WTC11 (cell line): Measurements from ENCODE around the gene TTLL4. TPM values are rescaled to one million over a fixed set of nuclear protein-coding genes. Genes with fewer than 3 reads are reported as not detected.

Experiments
- ATAC-seq: fragments of 200-7000 bp; cut with Tn5 transposase; 2 replicates; pipeline ENCODE4 v1.10.0; 2021; ENCODE audit warnings: mild to moderate bottlenecking, moderate library complexity
- CTCF ChIA-PET: fragments of 300-600 bp; sonication (Branson Sonifier 250); formaldehyde crosslinking; loops from one replicate; lab custom pipeline; 2021; ENCODE audit warnings: antibody characterized with exemption; lab: Charles Lee
- POLR2A ChIA-PET: fragments of 350-600 bp; sonication (Branson Sonifier 250); formaldehyde crosslinking; loops from one replicate; lab custom pipeline; 2021; ENCODE audit warnings: antibody characterized with exemption; lab: Charles Lee
- DNase-seq: peaks from one replicate; pipeline ENCODE4 v3.0.0; 2021; ENCODE audit warnings: low spot score
- H3K27ac Mint-ChIP-seq: 2 replicates; pipeline ENCODE4 v1.8.0; 2021; ENCODE audit warnings: mixed read lengths
- H3K27me3 Mint-ChIP-seq: 2 replicates; pipeline ENCODE4 v1.8.0; 2021; ENCODE audit warnings: low read depth, mild to moderate bottlenecking, moderate library complexity, mixed read lengths
- H3K36me3 Mint-ChIP-seq: 2 replicates; pipeline ENCODE4 v1.8.0; 2021; ENCODE audit warnings: mixed read lengths
- H3K4me1 Mint-ChIP-seq: 2 replicates; pipeline ENCODE4 v1.8.0; 2022; ENCODE audit warnings: mixed read lengths
- H3K4me3 Mint-ChIP-seq: 2 replicates; pipeline ENCODE4 v1.8.0; 2021; ENCODE audit warnings: mild to moderate bottlenecking, moderate library complexity, mixed read lengths
- H3K9me3 Mint-ChIP-seq: 2 replicates; pipeline ENCODE4 v1.8.0; 2021; ENCODE audit warnings: mixed read lengths
- AFF4 ChIP-seq: sonication (generic); formaldehyde crosslinking; IDR thresholded peaks from 2 replicates; pipeline ENCODE4 v1.8.1; 2023; ENCODE audit warnings: mild to moderate bottlenecking, missing genetic modification reagents, borderline replicate concordance
- CBFB ChIP-seq: sonication (generic); formaldehyde crosslinking; IDR thresholded peaks from 2 replicates; pipeline ENCODE4 v1.8.1; 2022; ENCODE audit warnings: mild to moderate bottlenecking, low read depth, missing genetic modification reagents
- E2F1 ChIP-seq: sonication (generic); formaldehyde crosslinking; IDR thresholded peaks from 2 replicates; pipeline ENCODE4 v1.8.0; 2022; ENCODE audit warnings: mild to moderate bottlenecking, missing genetic modification reagents
- ERG ChIP-seq: fragments of 250-450 bp; sonication (Bioruptor Pico); IDR thresholded peaks from 2 replicates; pipeline ENCODE4 v1.8.0; 2021; ENCODE audit warnings: mild to moderate bottlenecking
- GABPB1 ChIP-seq: sonication (generic); formaldehyde crosslinking; IDR thresholded peaks from 2 replicates; pipeline ENCODE4 v1.8.1; 2023; ENCODE audit warnings: mild to moderate bottlenecking, missing genetic modification reagents
- NFATC4 ChIP-seq: fragments of 250-450 bp; sonication (Bioruptor Pico); IDR thresholded peaks from 2 replicates; pipeline ENCODE4 v1.9.0; 2021; ENCODE audit warnings: mild to moderate bottlenecking
- NR3C1 ChIP-seq: sonication (generic); formaldehyde crosslinking; conservative IDR thresholded peaks from 2 replicates; pipeline ENCODE4 v1.8.1; 2023; ENCODE audit warnings: low read depth, mild to moderate bottlenecking, missing genetic modification reagents
- PRDM15 ChIP-seq: sonication (generic); formaldehyde crosslinking; IDR thresholded peaks from 2 replicates; pipeline ENCODE4 v1.8.0; 2022; ENCODE audit warnings: missing genetic modification reagents
- SMAD3 ChIP-seq: sonication (generic); formaldehyde crosslinking; IDR thresholded peaks from 2 replicates; pipeline ENCODE4 v1.8.0; 2022; ENCODE audit warnings: missing genetic modification reagents, mild to moderate bottlenecking, borderline replicate concordance
- SOX15 ChIP-seq: fragments of 250-450 bp; sonication (Bioruptor Pico); IDR thresholded peaks from 2 replicates; pipeline ENCODE4 v1.9.0; 2021; ENCODE audit warnings: mild to moderate bottlenecking
- USF1 ChIP-seq: sonication (generic); formaldehyde crosslinking; IDR thresholded peaks from 2 replicates; pipeline ENCODE4 v1.8.0; 2022; ENCODE audit warnings: mild to moderate bottlenecking, missing genetic modification reagents
- ZNF121 ChIP-seq: sonication (generic); formaldehyde crosslinking; IDR thresholded peaks from 2 replicates; pipeline ENCODE4 v1.8.0; 2023; ENCODE audit warnings: missing genetic modification reagents
- ZSCAN18 ChIP-seq: fragments of 250-450 bp; sonication (Bioruptor Pico); IDR thresholded peaks from 2 replicates; pipeline ENCODE4 v2.1.2; 2022; ENCODE audit warnings: mild to moderate bottlenecking, moderate library complexity
- total RNA-seq: library from RNA; stranded (reverse); gene quantifications from 3 replicates; pipeline ENCODE4 v1.2.3, GENCODE V29; 2021

The TTLL4 gene
- total RNA-seq, 1 experiment from 2014 or later, result 87.4 TPM

DNA sequence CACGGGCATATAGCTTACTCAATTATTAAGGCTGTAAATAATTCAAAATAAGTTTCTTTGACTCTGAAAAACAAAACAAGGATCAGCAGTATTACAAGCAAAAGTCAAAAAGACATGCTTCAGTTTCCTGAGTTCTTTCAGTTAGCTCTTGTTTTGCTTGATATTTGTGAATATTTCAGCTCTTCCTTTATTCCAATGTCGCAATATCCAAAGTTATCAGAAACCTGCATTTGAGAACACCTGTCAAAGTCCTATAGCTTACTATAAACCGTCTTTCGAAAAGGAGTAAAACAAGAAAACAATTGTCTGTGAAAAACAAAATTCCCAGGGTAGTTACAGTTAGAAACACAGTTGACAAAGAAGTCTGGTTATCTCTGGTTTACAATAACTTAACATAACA, 86.1 kb downstream of the TTLL4 start (continued):
- no peak for TF ChIP-seq ERG

DNA sequence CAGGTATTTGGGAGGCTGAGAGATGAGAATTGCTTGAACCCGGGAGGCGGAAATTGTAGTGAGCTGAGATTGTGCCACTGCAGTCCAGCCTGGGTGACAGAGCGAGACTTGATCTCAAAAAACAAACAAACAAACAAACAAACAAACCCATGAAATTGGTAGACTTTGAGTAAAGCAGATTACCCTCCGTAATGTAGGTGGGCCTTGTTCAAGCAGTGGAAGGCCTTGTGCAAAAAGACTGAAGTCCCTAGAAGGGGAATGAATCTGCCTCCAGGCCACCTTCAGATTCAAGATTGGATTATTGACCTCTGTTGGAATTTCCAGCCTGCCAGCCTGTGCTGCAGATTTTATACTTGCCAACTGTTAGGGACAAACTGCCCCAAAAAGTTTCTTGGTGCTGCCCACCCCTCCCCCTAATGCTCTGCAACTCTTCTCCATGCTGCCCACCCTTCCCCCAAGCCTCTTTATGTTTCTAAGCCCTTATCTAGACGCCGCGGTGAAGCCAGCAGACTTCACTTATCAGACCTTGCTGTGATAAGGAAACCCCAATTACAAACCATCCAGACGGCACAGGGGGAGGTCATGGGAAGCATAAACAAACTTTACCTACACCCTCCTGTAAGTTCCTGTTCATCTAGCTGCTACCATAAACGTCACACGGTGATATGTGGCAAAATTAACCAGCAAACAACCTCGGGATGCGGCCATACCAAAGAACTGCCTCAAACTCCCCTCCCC, 88.3 kb downstream of the TTLL4 start:
- Mint-ChIP-seq H3K4me3 (no peak overlapping the region), H3K4me1 (peaks cover 24% of the 10 kb centered on the region), H3K27ac (0 out of 2 replicates have a peak overlapping the region, but pooled peaks have one; percentile 33), H3K27me3 (no peaks in the 10 kb centered on the region), H3K36me3 (no peaks in the 10 kb centered on the region), H3K9me3 (no peaks in the 10 kb centered on the region)
- ChIA-PET POLR2A (no interaction called here), CTCF (no interaction called here)
- peak; percentile 41 for ATAC-seq
- TF ChIP-seq PRDM15 (no peak), GABPB1 (CRISPR knock-in tag) (no peak), USF1 (CRISPR knock-in tag) (no peak), NR3C1 (no peak), AFF4 (CRISPR knock-in tag) (no peak), E2F1 (CRISPR knock-in tag) (no peak), CBFB (no peak), NFATC4 (CRISPR knock-in tag) (no peak), SOX15 (CRISPR knock-in tag) (no peak), SMAD3 (no peak)
- DNase-seq, result no peak

DNA sequence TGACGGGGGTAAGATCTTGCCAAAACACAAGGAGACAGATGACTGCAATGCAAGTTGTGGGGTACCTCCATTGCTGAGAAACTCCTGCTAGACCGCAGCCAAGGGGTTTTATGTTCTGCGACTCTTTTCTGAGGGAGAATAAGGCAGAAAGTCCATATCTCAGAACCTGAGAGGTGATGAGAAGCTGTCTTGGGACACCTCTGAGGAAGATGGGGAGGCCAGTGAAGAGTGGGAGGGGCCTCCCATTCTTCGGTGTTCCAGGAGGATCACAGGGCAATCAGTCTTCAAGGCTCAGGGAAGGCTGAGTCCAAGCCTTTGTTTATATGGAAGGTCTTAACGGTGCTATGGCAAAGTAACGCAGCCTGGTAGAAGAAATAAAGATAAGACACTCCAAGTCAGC, 89.4 kb downstream of the TTLL4 start:
- H3K4me1 Mint-ChIP-seq, result peaks cover 19% of the 10 kb centered on the region
- ATAC-seq, result peak; percentile 86
- peaks cover 11% of the 10 kb centered on the region for H3K9me3 Mint-ChIP-seq
- H3K27ac Mint-ChIP-seq, result no peak overlapping the region
- POLR2A ChIA-PET, result no interaction called here
- no peaks in the 10 kb centered on the region; the same call in 1 of the 2 replicates for H3K27me3 Mint-ChIP-seq
- H3K4me3 Mint-ChIP-seq, result no peak overlapping the region
- DNase-seq, result no peak
- no peak for TF ChIP-seq ZNF121 (CRISPR knock-in tag)
- TF ChIP-seq ZSCAN18 (CRISPR knock-in tag), result 0 out of 2 replicates have a peak, but pooled peaks have one; percentile 55
- CTCF ChIA-PET, result no interaction called here
- peaks cover 10% of the 10 kb centered on the region for H3K36me3 Mint-ChIP-seq
